ENCODE data around the gene GRID1. TPM values are rescaled to one million over a fixed set of nuclear protein-coding genes. Genes with fewer than 3 reads are reported as not detected.
A peak's percentile ranks its signal among the peaks of the same experiment; 100 is the strongest.

GRID1 gene
- total and polyA plus RNA-seq, 8 donors: 0.31 to 8.5 (median 1.0) TPM; not detected in 1

GRCh38 chr10:85655411-85655810 lies 711.2 kb downstream of the GRID1 start:
- peak in 1 of 2 donors; percentile 38 for DNase-seq
- Histone ChIP-seq H3K4me3 (no peak overlapping the region), H3K4me1 (no peaks in the 10 kb centered on the region), H3K27ac (no peak overlapping the region), H3K9me3 (no peaks in the 10 kb centered on the region), H3K27me3 (no peaks in the 10 kb centered on the region), H3K36me3 (no peaks in the 10 kb centered on the region)
- whole genome bisulfite sequencing, 5 donors: 43 to 54% (median 52%) methylated on average over 2 of the region's 2 CpGs
- intact Hi-C loops (cut with DNase I; ENCODE audit: low total_unique reads): no loop called here
- no peak for TF ChIP-seq POLR2AphosphoS5 (IDR thresholded peaks at IDR 0.05)
- no peak for TF ChIP-seq EP300 (IDR thresholded peaks at IDR 0.05)
- TF ChIP-seq CTCF (IDR thresholded peaks at IDR 0.05): no peak
- no peak for TF ChIP-seq POLR2A (IDR thresholded peaks at IDR 0.05)

- intact Hi-C loops (cut with DNase I; ENCODE audit: low total_unique reads): no loop called here
- no peak overlapping the region for H3K27ac ChIP-seq
- WGBS, 5 donors: 37 to 75% (median 70%) methylated on average over 2 of the region's 2 CpGs
These were observed 715.1 kb downstream of the GRID1 start for GRCh38 chr10:85651497-85651882.

GRCh38 chr10:85650791-85651496 lies 715.7 kb downstream of the GRID1 start:
- 75 to 86% (median 81%) methylated on average over 1 of the region's 1 CpG for WGBS, 5 donors
- no peaks in the 10 kb centered on the region for H3K36me3 ChIP-seq
- H3K4me1 ChIP-seq: no peaks in the 10 kb centered on the region
- TF ChIP-seq POLR2AphosphoS5 (IDR thresholded peaks at IDR 0.05) (no peak), CTCF (IDR thresholded peaks at IDR 0.05) (no peak), EP300 (IDR thresholded peaks at IDR 0.05) (no peak), POLR2A (IDR thresholded peaks at IDR 0.05) (no peak)
- no peaks in the 10 kb centered on the region for H3K9me3 ChIP-seq
- H3K27me3 ChIP-seq: no peaks in the 10 kb centered on the region
- DNase-seq: no peak
- no peak overlapping the region for H3K4me3 ChIP-seq
- no peak overlapping the region for H3K27ac ChIP-seq
- intact Hi-C loops (cut with DNase I; ENCODE audit: low total_unique reads): no loop called here

More at GRCh38 chr10:85651497-85651882, 715.1 kb downstream of the GRID1 start:
- peak in 1 of 2 donors; percentile 81 for DNase-seq
- H3K27me3 ChIP-seq: no peaks in the 10 kb centered on the region
- TF ChIP-seq POLR2AphosphoS5 (IDR thresholded peaks at IDR 0.05) (no peak), POLR2A (IDR thresholded peaks at IDR 0.05) (no peak), EP300 (IDR thresholded peaks at IDR 0.05) (no peak), CTCF (IDR thresholded peaks at IDR 0.05) (no peak)
- H3K4me3 ChIP-seq: no peak overlapping the region
- no peaks in the 10 kb centered on the region for H3K4me1 ChIP-seq
- no peaks in the 10 kb centered on the region for H3K9me3 ChIP-seq
- H3K36me3 ChIP-seq: no peaks in the 10 kb centered on the region

- WGBS, 5 donors: 38 to 51% (median 49%) methylated on average over 4 of the region's 4 CpGs
- TF ChIP-seq POLR2AphosphoS5 (IDR thresholded peaks at IDR 0.05) (no peak), CTCF (IDR thresholded peaks at IDR 0.05) (no peak), EP300 (IDR thresholded peaks at IDR 0.05) (no peak), POLR2A (IDR thresholded peaks at IDR 0.05) (no peak)
- H3K9me3 ChIP-seq: no peaks in the 10 kb centered on the region
- H3K4me1 ChIP-seq: no peaks in the 10 kb centered on the region
- H3K27me3 ChIP-seq: no peaks in the 10 kb centered on the region
- DNase-seq: peak in 1 of 2 donors; percentile 38
- peak overlapping the region in 1 of 5 donors; percentile 47 for H3K27ac ChIP-seq
- intact Hi-C loops (cut with DNase I; ENCODE audit: low total_unique reads): no loop called here
- H3K36me3 ChIP-seq: no peaks in the 10 kb centered on the region
- H3K4me3 ChIP-seq: no peak overlapping the region
These were observed 717.1 kb downstream of the GRID1 start for GRCh38 chr10:85649461-85649860.
